SK-N-SH (cell line): ENCODE measurements around the gene NPIPA5.

Source experiments
- EP300 ChIP-seq, 2 experiments: IDR thresholded peaks; 2 replicates each; pipeline versions ENCODE4 v1.4.0 to v1.6.1; 2012; ENCODE audit warnings: borderline replicate concordance in 1 of 2, low read depth in 1 of 2, low read length in 1 of 2
- EZH2phosphoT487 ChIP-seq: fragments of 200-600 bp; sonication (generic); IDR thresholded peaks from 2 replicates; pipeline ENCODE4 v1.6.1; 2017; ENCODE audit warnings: low read depth, mixed run types, mild to moderate bottlenecking, antibody characterized with exemption, moderate library complexity, borderline replicate concordance
- FOXJ3 ChIP-seq: sonication (generic); formaldehyde crosslinking; IDR thresholded peaks from 2 replicates; pipeline ENCODE4 v1.5.1; 2020; ENCODE audit warnings: mild to moderate bottlenecking, missing genetic modification reagents
- RAD21 ChIP-seq: IDR thresholded peaks from 2 replicates; pipeline ENCODE4 v1.6.1; 2012; ENCODE audit warnings: mild to moderate bottlenecking, low read length
- TAF1 ChIP-seq: IDR thresholded peaks from 2 replicates; pipeline ENCODE4 v1.6.1; 2012; ENCODE audit warnings: low read depth, mild to moderate bottlenecking, low read length, moderate library complexity, borderline replicate concordance
- TF ChIP-seq, protein P1 (sequence below): fragments of 200-600 bp; sonication (generic); IDR thresholded peaks from 2 replicates; pipeline ENCODE4 v1.6.1; 2017; ENCODE audit warnings: antibody characterized with exemption, mild to moderate bottlenecking, moderate library complexity
- TF ChIP-seq, protein P2 (sequence below): IDR thresholded peaks from 2 replicates; pipeline ENCODE4 v1.6.1; 2012; ENCODE audit warnings: mild to moderate bottlenecking, low read depth, low read length, moderate library complexity
- TF ChIP-seq, protein P3 (sequence below): IDR thresholded peaks from 2 replicates; pipeline ENCODE4 v1.4.0; 2012; ENCODE audit warnings: low read depth, borderline replicate concordance
- TF ChIP-seq, protein P4 (sequence below): fragments of 150-350 bp; IDR thresholded peaks from 2 replicates; pipeline ENCODE4 v1.6.1; 2017; ENCODE audit warnings: antibody characterized with exemption, low read length, low read depth, borderline replicate concordance

DNA sequence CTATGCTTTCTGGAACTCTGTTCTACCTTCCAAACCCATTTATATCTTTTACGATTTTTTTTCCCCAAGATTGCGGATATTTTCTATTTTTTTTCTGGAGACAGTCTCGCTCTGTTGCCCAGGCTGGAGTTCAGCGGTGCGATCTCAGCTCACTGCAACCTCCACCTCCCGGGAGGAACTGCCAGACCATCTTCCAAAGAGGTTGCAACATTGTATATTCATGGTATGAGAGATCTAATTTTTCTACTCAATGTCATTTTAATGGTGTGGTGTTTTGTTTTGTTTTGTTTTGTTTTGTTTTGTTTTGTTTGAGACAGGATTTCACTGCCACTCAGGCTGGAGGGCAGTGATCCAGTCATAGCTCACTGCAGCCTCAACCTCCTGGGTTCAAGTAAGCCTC lies 47.8 kb upstream of the NPIPA5 start:
- TF ChIP-seq, protein P1, sequence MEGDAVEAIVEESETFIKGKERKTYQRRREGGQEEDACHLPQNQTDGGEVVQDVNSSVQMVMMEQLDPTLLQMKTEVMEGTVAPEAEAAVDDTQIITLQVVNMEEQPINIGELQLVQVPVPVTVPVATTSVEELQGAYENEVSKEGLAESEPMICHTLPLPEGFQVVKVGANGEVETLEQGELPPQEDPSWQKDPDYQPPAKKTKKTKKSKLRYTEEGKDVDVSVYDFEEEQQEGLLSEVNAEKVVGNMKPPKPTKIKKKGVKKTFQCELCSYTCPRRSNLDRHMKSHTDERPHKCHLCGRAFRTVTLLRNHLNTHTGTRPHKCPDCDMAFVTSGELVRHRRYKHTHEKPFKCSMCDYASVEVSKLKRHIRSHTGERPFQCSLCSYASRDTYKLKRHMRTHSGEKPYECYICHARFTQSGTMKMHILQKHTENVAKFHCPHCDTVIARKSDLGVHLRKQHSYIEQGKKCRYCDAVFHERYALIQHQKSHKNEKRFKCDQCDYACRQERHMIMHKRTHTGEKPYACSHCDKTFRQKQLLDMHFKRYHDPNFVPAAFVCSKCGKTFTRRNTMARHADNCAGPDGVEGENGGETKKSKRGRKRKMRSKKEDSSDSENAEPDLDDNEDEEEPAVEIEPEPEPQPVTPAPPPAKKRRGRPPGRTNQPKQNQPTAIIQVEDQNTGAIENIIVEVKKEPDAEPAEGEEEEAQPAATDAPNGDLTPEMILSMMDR, result no peak
- TF ChIP-seq RAD21 (no peak), FOXJ3 (no peak), EP300 (IDR thresholded peaks at IDR 0.05; ENCODE audit: borderline replicate concordance in 1 of 2, low read depth in 1 of 2, low read length in 1 of 2) (no peak), EZH2phosphoT487 (no peak), TAF1 (no peak)
- TF ChIP-seq, protein P2, sequence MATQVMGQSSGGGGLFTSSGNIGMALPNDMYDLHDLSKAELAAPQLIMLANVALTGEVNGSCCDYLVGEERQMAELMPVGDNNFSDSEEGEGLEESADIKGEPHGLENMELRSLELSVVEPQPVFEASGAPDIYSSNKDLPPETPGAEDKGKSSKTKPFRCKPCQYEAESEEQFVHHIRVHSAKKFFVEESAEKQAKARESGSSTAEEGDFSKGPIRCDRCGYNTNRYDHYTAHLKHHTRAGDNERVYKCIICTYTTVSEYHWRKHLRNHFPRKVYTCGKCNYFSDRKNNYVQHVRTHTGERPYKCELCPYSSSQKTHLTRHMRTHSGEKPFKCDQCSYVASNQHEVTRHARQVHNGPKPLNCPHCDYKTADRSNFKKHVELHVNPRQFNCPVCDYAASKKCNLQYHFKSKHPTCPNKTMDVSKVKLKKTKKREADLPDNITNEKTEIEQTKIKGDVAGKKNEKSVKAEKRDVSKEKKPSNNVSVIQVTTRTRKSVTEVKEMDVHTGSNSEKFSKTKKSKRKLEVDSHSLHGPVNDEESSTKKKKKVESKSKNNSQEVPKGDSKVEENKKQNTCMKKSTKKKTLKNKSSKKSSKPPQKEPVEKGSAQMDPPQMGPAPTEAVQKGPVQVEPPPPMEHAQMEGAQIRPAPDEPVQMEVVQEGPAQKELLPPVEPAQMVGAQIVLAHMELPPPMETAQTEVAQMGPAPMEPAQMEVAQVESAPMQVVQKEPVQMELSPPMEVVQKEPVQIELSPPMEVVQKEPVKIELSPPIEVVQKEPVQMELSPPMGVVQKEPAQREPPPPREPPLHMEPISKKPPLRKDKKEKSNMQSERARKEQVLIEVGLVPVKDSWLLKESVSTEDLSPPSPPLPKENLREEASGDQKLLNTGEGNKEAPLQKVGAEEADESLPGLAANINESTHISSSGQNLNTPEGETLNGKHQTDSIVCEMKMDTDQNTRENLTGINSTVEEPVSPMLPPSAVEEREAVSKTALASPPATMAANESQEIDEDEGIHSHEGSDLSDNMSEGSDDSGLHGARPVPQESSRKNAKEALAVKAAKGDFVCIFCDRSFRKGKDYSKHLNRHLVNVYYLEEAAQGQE, result no peak
- TF ChIP-seq, protein P3, sequence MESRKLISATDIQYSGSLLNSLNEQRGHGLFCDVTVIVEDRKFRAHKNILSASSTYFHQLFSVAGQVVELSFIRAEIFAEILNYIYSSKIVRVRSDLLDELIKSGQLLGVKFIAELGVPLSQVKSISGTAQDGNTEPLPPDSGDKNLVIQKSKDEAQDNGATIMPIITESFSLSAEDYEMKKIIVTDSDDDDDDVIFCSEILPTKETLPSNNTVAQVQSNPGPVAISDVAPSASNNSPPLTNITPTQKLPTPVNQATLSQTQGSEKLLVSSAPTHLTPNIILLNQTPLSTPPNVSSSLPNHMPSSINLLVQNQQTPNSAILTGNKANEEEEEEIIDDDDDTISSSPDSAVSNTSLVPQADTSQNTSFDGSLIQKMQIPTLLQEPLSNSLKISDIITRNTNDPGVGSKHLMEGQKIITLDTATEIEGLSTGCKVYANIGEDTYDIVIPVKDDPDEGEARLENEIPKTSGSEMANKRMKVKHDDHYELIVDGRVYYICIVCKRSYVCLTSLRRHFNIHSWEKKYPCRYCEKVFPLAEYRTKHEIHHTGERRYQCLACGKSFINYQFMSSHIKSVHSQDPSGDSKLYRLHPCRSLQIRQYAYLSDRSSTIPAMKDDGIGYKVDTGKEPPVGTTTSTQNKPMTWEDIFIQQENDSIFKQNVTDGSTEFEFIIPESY, result no peak
- TF ChIP-seq, protein P4, sequence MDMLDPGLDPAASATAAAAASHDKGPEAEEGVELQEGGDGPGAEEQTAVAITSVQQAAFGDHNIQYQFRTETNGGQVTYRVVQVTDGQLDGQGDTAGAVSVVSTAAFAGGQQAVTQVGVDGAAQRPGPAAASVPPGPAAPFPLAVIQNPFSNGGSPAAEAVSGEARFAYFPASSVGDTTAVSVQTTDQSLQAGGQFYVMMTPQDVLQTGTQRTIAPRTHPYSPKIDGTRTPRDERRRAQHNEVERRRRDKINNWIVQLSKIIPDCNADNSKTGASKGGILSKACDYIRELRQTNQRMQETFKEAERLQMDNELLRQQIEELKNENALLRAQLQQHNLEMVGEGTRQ, result no peak
